ENCODE data around the gene MAD2L2. TPM values are rescaled to one million over a fixed set of nuclear protein-coding genes. Genes with fewer than 3 reads are reported as not detected.

Gene MAD2L2
- polyA plus RNA-seq, 2 of the 4 experiments (the other 2 are of a cell fraction): 31.2 to 32.5 TPM

DNA sequence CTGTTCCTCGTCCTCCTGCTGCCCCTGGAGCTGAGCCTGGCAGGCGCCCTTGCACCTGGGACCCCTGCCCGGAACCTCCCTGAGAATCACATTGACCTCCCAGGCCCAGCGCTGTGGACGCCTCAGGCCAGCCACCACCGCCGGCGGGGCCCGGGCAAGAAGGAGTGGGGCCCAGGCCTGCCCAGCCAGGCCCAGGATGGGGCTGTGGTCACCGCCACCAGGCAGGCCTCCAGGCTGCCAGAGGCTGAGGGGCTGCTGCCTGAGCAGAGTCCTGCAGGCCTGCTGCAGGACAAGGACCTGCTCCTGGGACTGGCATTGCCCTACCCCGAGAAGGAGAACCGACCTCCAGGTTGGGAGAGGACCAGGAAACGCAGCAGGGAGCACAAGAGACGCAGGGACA is 25.3 kb upstream of the MAD2L2 start:
- H3K4me2 ChIP-seq: no peak overlapping the region
- TF ChIP-seq ZFP36 (IDR thresholded peaks at IDR 0.05; ENCODE audit: borderline replicate concordance, partially characterized antibody) (peak; percentile 63), ZC3H11A (IDR thresholded peaks at IDR 0.05) (no peak)
- H3K4me3 ChIP-seq: no peak overlapping the region
- no peaks in the 10 kb centered on the region for H3K9me3 ChIP-seq
- no peak overlapping the region for H3K27ac ChIP-seq
- ATAC-seq (no peak), DNase-seq (ENCODE audit: low read depth in 1 of 2, low spot score in 1 of 2) (no peak), FAIRE-seq (no peak)
- 39% methylated on average over 4 of the region's 14 CpGs for WGBS (ENCODE audit: missing lambda C conversion rate)
- ChIA-PET POLR2A (no interaction called here), CTCF (interaction anchor here (1.6 to 3.1 kb wide), 2 partner anchors 56 to 64 kb away, joined by 4 to 10 read pairs; no protein-coding TSS in a partner anchor)
- 0 out of 3 replicates have a peak, but pooled peaks cover 4% of the 10 kb centered on the region for H3K4me1 ChIP-seq

DNA sequence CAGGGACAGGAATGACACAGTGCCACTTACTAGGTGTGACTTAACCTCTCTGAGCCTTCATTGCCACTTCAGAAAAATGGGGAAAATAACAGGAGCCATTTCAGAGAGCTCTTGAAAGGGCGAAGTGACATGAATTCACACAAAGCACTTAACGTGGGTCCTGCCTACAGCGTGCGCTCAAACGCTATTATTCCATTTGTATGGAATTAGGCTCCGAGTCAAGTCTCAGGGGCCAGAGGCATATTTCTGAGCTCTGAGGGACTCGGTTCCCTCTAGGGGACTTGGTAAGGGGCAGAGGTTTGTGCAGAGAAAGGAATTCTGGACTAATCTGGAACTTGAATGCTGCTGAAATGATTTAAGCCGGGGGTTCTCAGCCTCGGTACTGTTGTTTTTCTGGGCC is 24.6 kb upstream of the MAD2L2 start:
- Histone ChIP-seq H3K4me1 (0 out of 3 replicates have a peak, but pooled peaks cover 4% of the 10 kb centered on the region), H3K4me2 (no peak overlapping the region), H3K27ac (no peak overlapping the region), H3K4me3 (no peak overlapping the region), H3K9me3 (no peaks in the 10 kb centered on the region)
- WGBS (ENCODE audit: missing lambda C conversion rate): 56% methylated on average over 9 of the region's 9 CpGs
- TF ChIP-seq NFE2L2 (conservative IDR thresholded peaks at IDR 0.05; ENCODE audit: low read length) (no peak), TFCP2L1 (CRISPR knock-in tag; IDR thresholded peaks at IDR 0.05) (no peak), MAFK (IDR thresholded peaks at IDR 0.05; ENCODE audit: partially characterized antibody) (no peak), CHD4 (IDR thresholded peaks at IDR 0.05; ENCODE audit: borderline replicate concordance) (no peak), EHF (CRISPR knock-in tag; IDR thresholded peaks at IDR 0.05) (no peak), RARB (CRISPR knock-in tag; IDR thresholded peaks at IDR 0.05) (no peak), EP300 (IDR thresholded peaks at IDR 0.05) (no peak), MAZ (IDR thresholded peaks at IDR 0.05; ENCODE audit: borderline replicate concordance, low read depth, low read length) (no peak), NR3C1 (IDR thresholded peaks at IDR 0.05) (no peak), EHMT2 (IDR thresholded peaks at IDR 0.05; ENCODE audit: low read depth) (no peak), RFX5 (IDR thresholded peaks at IDR 0.05) (no peak), FOXS1 (CRISPR knock-in tag; IDR thresholded peaks at IDR 0.05) (no peak), HOXB5 (CRISPR knock-in tag; IDR thresholded peaks at IDR 0.05) (no peak), PHF8 (IDR thresholded peaks at IDR 0.05; ENCODE audit: borderline replicate concordance, low read depth) (no peak), JUNB (IDR thresholded peaks at IDR 0.05) (no peak), RCOR1 (IDR thresholded peaks at IDR 0.05; ENCODE audit: low read depth, low read length) (no peak), ZFP36 (IDR thresholded peaks at IDR 0.05; ENCODE audit: borderline replicate concordance, partially characterized antibody) (no peak)
- TF ChIP-seq, protein P1, sequence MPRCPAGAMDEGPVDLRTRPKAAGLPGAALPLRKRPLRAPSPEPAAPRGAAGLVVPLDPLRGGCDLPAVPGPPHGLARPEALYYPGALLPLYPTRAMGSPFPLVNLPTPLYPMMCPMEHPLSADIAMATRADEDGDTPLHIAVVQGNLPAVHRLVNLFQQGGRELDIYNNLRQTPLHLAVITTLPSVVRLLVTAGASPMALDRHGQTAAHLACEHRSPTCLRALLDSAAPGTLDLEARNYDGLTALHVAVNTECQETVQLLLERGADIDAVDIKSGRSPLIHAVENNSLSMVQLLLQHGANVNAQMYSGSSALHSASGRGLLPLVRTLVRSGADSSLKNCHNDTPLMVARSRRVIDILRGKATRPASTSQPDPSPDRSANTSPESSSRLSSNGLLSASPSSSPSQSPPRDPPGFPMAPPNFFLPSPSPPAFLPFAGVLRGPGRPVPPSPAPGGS (IDR thresholded peaks at IDR 0.05): no peak
- TF ChIP-seq, protein P2, sequence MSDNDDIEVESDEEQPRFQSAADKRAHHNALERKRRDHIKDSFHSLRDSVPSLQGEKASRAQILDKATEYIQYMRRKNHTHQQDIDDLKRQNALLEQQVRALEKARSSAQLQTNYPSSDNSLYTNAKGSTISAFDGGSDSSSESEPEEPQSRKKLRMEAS (IDR thresholded peaks at IDR 0.05): no peak
- TF ChIP-seq, protein P3, sequence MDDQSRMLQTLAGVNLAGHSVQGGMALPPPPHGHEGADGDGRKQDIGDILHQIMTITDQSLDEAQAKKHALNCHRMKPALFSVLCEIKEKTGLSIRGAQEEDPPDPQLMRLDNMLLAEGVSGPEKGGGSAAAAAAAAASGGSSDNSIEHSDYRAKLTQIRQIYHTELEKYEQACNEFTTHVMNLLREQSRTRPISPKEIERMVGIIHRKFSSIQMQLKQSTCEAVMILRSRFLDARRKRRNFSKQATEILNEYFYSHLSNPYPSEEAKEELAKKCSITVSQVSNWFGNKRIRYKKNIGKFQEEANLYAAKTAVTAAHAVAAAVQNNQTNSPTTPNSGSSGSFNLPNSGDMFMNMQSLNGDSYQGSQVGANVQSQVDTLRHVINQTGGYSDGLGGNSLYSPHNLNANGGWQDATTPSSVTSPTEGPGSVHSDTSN (IDR thresholded peaks at IDR 0.05): no peak
- no peak for ATAC-seq
- ChIA-PET CTCF (interaction anchor here (1.4 to 3.1 kb wide), 4 partner anchors 10 to 64 kb away, joined by 3 to 10 read pairs (median 5); no protein-coding TSS in a partner anchor), POLR2A (interaction anchor here (0.5 kb wide), 1 partner anchor 199 kb away, joined by 3 read pairs; no protein-coding TSS in a partner anchor)
- FAIRE-seq: no peak
- no peak for DNase-seq (ENCODE audit: low read depth in 1 of 2, low spot score in 1 of 2)

DNA sequence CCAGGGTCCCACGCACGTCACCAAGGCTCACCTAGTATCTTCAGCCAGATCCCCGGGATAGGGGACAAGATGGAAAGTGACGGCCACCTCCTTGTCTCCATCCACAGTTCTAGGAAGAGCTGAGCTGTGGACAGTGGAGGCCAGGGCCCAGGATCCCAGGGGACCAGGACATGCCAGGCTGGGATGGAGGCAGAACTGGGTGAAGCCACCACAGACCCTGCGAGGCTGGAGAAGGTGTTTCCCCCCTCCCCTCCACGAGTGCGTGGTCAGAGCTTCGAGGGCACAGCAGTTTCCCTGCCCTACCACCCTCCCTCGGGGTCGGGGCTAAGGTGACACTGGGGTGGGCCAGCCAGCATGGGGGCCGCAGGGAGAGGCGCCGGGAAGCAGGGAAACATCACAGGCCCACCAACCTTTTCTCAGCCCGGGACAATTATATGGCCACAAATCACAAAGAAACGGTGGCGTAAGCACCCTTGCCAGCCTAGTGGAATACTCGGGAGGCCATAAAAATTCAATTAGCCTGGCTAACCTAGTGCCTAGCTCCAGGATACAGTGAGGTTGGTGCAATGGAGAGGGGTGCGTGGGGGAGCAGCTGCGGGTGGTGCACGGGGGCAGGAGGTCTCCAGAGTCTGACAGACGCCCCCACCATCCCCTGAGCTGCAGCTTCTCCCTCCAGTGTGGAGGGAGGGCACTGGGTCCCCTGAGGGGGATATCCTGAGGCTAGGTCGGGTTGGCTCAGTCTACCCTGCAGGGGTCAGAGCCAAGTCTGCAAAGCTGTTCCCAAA is 23.9 kb upstream of the MAD2L2 start:
- CTCF ChIA-PET: interaction anchor here (0.8 to 3.1 kb wide), 6 partner anchors 10 to 63 kb away, joined by 3 to 10 read pairs (median 5); no protein-coding TSS in a partner anchor
- POLR2A ChIA-PET: no interaction called here
- Histone ChIP-seq H3K27ac (no peak overlapping the region), H3K4me2 (no peak overlapping the region), H3K4me1 (0 out of 3 replicates have a peak, but pooled peaks cover 4% of the 10 kb centered on the region), H3K9me3 (no peaks in the 10 kb centered on the region), H3K4me3 (no peak overlapping the region)
- 39% methylated on average over 8 of the region's 22 CpGs for WGBS (ENCODE audit: missing lambda C conversion rate)
- DNase-seq (ENCODE audit: low read depth in 1 of 2, low spot score in 1 of 2): no peak
- ATAC-seq: no peak
- FAIRE-seq: no peak
- TF ChIP-seq RNF2 (IDR thresholded peaks at IDR 0.05; ENCODE audit: borderline replicate concordance, low read depth) (no peak), GATA3 (IDR thresholded peaks at IDR 0.05; ENCODE audit: borderline replicate concordance) (no peak), EHMT2 (IDR thresholded peaks at IDR 0.05; ENCODE audit: low read depth) (no peak), TP53 (CRISPR knock-in tag; IDR thresholded peaks at IDR 0.05) (no peak)
- TF ChIP-seq, protein P4, sequence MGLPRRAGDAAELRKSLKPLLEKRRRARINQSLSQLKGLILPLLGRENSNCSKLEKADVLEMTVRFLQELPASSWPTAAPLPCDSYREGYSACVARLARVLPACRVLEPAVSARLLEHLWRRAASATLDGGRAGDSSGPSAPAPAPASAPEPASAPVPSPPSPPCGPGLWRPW (IDR thresholded peaks at IDR 0.05): no peak
- TF ChIP-seq, protein P5, sequence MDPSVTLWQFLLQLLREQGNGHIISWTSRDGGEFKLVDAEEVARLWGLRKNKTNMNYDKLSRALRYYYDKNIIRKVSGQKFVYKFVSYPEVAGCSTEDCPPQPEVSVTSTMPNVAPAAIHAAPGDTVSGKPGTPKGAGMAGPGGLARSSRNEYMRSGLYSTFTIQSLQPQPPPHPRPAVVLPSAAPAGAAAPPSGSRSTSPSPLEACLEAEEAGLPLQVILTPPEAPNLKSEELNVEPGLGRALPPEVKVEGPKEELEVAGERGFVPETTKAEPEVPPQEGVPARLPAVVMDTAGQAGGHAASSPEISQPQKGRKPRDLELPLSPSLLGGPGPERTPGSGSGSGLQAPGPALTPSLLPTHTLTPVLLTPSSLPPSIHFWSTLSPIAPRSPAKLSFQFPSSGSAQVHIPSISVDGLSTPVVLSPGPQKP (IDR thresholded peaks at IDR 0.05; ENCODE audit: low read depth, low read length): no peak
- TF ChIP-seq, protein P6, sequence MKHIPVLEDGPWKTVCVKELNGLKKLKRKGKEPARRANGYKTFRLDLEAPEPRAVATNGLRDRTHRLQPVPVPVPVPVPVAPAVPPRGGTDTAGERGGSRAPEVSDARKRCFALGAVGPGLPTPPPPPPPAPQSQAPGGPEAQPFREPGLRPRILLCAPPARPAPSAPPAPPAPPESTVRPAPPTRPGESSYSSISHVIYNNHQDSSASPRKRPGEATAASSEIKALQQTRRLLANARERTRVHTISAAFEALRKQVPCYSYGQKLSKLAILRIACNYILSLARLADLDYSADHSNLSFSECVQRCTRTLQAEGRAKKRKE (CRISPR knock-in tag; IDR thresholded peaks at IDR 0.05; ENCODE audit: low read depth): no peak
- TF ChIP-seq, protein P7, sequence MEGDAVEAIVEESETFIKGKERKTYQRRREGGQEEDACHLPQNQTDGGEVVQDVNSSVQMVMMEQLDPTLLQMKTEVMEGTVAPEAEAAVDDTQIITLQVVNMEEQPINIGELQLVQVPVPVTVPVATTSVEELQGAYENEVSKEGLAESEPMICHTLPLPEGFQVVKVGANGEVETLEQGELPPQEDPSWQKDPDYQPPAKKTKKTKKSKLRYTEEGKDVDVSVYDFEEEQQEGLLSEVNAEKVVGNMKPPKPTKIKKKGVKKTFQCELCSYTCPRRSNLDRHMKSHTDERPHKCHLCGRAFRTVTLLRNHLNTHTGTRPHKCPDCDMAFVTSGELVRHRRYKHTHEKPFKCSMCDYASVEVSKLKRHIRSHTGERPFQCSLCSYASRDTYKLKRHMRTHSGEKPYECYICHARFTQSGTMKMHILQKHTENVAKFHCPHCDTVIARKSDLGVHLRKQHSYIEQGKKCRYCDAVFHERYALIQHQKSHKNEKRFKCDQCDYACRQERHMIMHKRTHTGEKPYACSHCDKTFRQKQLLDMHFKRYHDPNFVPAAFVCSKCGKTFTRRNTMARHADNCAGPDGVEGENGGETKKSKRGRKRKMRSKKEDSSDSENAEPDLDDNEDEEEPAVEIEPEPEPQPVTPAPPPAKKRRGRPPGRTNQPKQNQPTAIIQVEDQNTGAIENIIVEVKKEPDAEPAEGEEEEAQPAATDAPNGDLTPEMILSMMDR (IDR thresholded peaks at IDR 0.05): no peak
